A549 (cell line): ENCODE data around the gene COASY.

Source experiments
- EP300 ChIP-seq, 2 experiments: fragments of >200 bp; sonication (Bioruptor Twin); formaldehyde crosslinking; IDR thresholded peaks; 2 replicates in 1 of 2; 3 replicates in 1 of 2; pipeline ENCODE4 v1.6.1; 2016 to 2017
- JUN ChIP-seq, 2 experiments: fragments of >200 bp; sonication (Bioruptor Twin); formaldehyde crosslinking; IDR thresholded peaks; 2 replicates in 1 of 2; 3 replicates in 1 of 2; pipeline ENCODE4 v1.6.1; 2016 to 2017
- MAZ ChIP-seq: fragments of 150-350 bp; IDR thresholded peaks from 2 replicates; pipeline ENCODE4 v1.6.1; 2014; ENCODE audit warnings: antibody characterized with exemption, low read depth, low read length, borderline replicate concordance
- TF ChIP-seq, protein P1 (sequence below): fragments of 450-650 bp; IDR thresholded peaks from 2 replicates; pipeline ENCODE4 v1.6.1; 2014; ENCODE audit warnings: antibody characterized with exemption
- TF ChIP-seq, protein P2 (sequence below): fragments of >200 bp; sonication (Bioruptor Twin); formaldehyde crosslinking; IDR thresholded peaks from 3 replicates; pipeline ENCODE4 v1.5.1; 2016
- TF ChIP-seq, protein P3 (sequence below): fragments of 200-600 bp; sonication (generic); IDR thresholded peaks from 2 replicates; pipeline ENCODE4 v1.6.1; 2016; ENCODE audit warnings: antibody characterized with exemption, mild to moderate bottlenecking, moderate library complexity

DNA sequence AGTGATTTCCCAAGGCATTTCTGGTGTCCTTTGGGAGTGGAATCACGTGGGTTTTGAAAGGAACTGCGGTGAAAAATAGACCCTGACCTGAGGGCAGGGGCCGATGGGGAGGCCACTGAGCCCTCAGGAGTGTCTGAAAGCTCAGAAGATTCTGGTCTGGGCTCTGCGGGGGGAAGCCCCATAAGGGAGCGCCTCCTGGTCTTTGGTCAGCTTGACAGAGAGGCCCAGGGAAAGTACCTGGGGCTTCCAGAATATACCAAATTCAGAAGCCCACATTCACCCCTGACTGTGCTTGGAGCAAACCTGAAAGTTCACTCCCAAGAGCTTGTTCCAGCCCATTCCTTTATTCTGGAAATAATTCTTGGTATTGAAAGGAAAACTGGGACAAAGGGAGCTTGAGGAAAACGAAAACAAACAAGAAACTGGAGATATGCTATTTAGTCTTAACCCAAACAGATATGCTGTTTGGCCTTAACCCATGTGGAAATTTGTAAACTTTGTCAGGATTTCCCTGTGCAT lies 49.2 kb upstream of the COASY start:
- TF ChIP-seq, protein P1, sequence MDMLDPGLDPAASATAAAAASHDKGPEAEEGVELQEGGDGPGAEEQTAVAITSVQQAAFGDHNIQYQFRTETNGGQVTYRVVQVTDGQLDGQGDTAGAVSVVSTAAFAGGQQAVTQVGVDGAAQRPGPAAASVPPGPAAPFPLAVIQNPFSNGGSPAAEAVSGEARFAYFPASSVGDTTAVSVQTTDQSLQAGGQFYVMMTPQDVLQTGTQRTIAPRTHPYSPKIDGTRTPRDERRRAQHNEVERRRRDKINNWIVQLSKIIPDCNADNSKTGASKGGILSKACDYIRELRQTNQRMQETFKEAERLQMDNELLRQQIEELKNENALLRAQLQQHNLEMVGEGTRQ = no peak
- TF ChIP-seq EP300 (IDR thresholded peaks at IDR 0.05) (no peak), JUN (IDR thresholded peaks at IDR 0.05) (no peak), MAZ (no peak)
- TF ChIP-seq, protein P2, sequence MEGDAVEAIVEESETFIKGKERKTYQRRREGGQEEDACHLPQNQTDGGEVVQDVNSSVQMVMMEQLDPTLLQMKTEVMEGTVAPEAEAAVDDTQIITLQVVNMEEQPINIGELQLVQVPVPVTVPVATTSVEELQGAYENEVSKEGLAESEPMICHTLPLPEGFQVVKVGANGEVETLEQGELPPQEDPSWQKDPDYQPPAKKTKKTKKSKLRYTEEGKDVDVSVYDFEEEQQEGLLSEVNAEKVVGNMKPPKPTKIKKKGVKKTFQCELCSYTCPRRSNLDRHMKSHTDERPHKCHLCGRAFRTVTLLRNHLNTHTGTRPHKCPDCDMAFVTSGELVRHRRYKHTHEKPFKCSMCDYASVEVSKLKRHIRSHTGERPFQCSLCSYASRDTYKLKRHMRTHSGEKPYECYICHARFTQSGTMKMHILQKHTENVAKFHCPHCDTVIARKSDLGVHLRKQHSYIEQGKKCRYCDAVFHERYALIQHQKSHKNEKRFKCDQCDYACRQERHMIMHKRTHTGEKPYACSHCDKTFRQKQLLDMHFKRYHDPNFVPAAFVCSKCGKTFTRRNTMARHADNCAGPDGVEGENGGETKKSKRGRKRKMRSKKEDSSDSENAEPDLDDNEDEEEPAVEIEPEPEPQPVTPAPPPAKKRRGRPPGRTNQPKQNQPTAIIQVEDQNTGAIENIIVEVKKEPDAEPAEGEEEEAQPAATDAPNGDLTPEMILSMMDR = no peak
- TF ChIP-seq, protein P3, sequence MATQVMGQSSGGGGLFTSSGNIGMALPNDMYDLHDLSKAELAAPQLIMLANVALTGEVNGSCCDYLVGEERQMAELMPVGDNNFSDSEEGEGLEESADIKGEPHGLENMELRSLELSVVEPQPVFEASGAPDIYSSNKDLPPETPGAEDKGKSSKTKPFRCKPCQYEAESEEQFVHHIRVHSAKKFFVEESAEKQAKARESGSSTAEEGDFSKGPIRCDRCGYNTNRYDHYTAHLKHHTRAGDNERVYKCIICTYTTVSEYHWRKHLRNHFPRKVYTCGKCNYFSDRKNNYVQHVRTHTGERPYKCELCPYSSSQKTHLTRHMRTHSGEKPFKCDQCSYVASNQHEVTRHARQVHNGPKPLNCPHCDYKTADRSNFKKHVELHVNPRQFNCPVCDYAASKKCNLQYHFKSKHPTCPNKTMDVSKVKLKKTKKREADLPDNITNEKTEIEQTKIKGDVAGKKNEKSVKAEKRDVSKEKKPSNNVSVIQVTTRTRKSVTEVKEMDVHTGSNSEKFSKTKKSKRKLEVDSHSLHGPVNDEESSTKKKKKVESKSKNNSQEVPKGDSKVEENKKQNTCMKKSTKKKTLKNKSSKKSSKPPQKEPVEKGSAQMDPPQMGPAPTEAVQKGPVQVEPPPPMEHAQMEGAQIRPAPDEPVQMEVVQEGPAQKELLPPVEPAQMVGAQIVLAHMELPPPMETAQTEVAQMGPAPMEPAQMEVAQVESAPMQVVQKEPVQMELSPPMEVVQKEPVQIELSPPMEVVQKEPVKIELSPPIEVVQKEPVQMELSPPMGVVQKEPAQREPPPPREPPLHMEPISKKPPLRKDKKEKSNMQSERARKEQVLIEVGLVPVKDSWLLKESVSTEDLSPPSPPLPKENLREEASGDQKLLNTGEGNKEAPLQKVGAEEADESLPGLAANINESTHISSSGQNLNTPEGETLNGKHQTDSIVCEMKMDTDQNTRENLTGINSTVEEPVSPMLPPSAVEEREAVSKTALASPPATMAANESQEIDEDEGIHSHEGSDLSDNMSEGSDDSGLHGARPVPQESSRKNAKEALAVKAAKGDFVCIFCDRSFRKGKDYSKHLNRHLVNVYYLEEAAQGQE = no peak
